Measurements from ENCODE around the gene BHLHE40.
A peak's percentile ranks its signal among the peaks of the same experiment; 100 is the strongest.

The BHLHE40 gene

GRCh38 chr3:4985330-4986174 lies 6.3 kb downstream of the BHLHE40 start:
- peak; percentile 31 for DNase-seq

GRCh38 chr3:4986175-4986781 lies 7.0 kb downstream of the BHLHE40 start:
- DNase-seq: peak; percentile 60

GRCh38 chr3:4986782-4987537 lies 7.7 kb downstream of the BHLHE40 start:
- DNase-seq: peak; percentile 87

- DNase-seq: no peak
Observed at GRCh38 chr3:4987538-4988296, 8.5 kb downstream of the BHLHE40 start.

GRCh38 chr3:4988983-4989834 lies 10.0 kb downstream of the BHLHE40 start:
- DNase-seq: no peak

- DNase-seq: no peak
Observed at GRCh38 chr3:4990069-4990468, 10.8 kb downstream of the BHLHE40 start.

- no peak for DNase-seq
Observed at GRCh38 chr3:4992118-4992517, 12.9 kb downstream of the BHLHE40 start.

GRCh38 chr3:4993276-4994143 lies 14.3 kb downstream of the BHLHE40 start:
- no peak for DNase-seq

GRCh38 chr3:4994144-4994730 lies 15.0 kb downstream of the BHLHE40 start:
- peak; percentile 73 for DNase-seq

- DNase-seq: no peak
Observed at GRCh38 chr3:4994823-4995499, 15.7 kb downstream of the BHLHE40 start.

- DNase-seq: no peak
Observed at GRCh38 chr3:4995500-4996053, 16.3 kb downstream of the BHLHE40 start.

GRCh38 chr3:4996223-4996765 lies 17.1 kb downstream of the BHLHE40 start:
- no peak for DNase-seq

- DNase-seq: no peak
Observed at GRCh38 chr3:4996771-4997291, 17.6 kb downstream of the BHLHE40 start.

- DNase-seq: no peak
Observed at GRCh38 chr3:4997946-4998345, 18.7 kb downstream of the BHLHE40 start.

- no peak for DNase-seq
Observed at GRCh38 chr3:4999531-5000184, 20.4 kb downstream of the BHLHE40 start.

- no peak for DNase-seq
Observed at GRCh38 chr3:5001135-5001534, 21.9 kb downstream of the BHLHE40 start.

- DNase-seq: no peak
Observed at GRCh38 chr3:5001805-5002173, 22.6 kb downstream of the BHLHE40 start.

GRCh38 chr3:5002174-5002870 lies 23.1 kb downstream of the BHLHE40 start:
- DNase-seq: peak; percentile 93
